ENCODE measurements around the gene KHDC4.

Gene KHDC4

DNA sequence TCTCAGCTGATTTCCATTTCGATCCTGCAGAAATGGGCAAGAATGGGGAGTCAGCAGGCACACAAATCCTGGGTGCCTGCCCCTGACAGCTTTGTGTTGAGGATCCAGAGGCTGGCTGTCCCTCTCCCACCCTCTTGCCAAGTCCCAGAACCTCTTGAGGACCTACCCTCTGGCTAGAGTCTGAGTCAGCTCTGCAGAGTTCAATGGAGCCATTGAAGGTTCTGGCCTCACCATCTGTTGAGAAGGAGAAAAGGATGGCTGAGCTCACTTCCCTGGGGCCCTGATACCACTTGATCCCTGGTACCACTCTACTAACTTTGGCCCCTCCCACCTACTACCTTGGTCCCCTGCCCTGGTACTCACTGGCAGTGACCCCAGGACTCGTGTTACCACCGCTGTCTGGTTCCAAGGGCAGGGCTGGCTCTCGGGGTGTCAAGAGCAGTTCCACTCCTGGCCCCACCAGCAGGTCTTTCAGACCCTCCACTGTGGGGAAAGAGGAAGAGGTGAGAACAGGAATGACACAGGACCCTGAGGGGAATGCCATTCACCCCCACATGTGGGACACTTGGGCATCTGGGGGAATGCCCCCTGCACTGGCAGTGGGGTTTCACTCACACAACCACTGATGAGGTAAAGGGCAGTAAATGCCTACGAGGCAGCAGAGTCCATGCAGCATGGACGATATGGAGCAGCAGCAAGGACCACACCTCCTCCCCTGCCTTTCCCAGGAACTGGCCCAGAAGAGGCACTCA, 17.7 kb upstream of the KHDC4 start:
- DNase-seq (ENCODE audit: low read depth), result no peak
- H3K4me3 ChIP-seq (ENCODE audit: low read depth, low read length), result no peak overlapping the region
- in situ Hi-C loops (cut with HindIII; ENCODE audit: low sequenced_read_pairs), result no loop called here
- TF ChIP-seq CTCF (IDR thresholded peaks at IDR 0.05; ENCODE audit: low read depth, low read length, missing control alignments), result no peak

DNA sequence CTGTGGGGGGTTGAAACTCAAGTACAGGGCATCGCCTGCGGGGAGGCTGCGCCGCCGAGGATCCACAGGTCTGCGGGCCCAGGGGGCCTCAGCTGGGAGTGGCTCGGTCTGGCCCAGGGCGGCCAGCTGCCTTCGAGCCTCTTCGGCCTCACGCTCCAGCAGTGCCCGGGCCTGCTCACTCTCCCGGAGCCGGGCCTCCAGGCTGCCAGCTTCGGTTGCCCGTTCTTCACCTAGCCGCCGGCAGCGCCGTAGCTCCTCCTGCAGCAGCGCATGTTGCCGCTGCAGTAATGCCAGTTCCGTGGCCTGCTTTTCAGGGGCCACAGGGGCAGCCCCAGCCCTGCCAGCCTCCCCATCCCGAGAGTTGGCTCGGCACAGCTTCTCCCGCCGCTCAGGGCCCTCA, 16.6 kb upstream of the KHDC4 start:
- H3K4me3 ChIP-seq (ENCODE audit: low read depth, low read length), result no peak overlapping the region
- DNase-seq (ENCODE audit: low read depth), result no peak
- in situ Hi-C loops (cut with HindIII; ENCODE audit: low sequenced_read_pairs), result no loop called here
- no peak for TF ChIP-seq CTCF (IDR thresholded peaks at IDR 0.05; ENCODE audit: low read depth, low read length, missing control alignments)

DNA sequence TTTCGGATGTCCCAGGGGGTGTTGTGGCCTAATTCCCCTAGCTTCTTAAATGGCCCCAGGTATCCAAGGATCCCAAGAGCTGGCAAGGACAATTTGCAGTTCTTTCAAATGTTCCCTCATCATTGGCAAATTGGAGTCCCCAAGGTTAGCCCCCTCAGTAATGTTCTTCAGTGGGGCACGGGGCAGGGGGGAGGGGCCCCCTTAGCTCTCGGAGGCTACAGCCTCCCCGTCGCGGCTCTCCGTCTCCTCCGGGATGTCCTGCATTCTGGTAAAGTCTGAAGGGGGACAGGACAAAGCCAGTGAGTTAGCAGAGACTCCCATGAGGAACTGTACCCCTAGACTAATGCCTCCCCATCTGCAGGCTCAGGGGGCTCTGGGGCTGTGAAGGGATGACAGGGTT, 13.5 kb upstream of the KHDC4 start:
- no peak overlapping the region for H3K4me3 ChIP-seq (ENCODE audit: low read depth, low read length)
- DNase-seq (ENCODE audit: low read depth), result no peak
- in situ Hi-C loops (cut with HindIII; ENCODE audit: low sequenced_read_pairs), result loop anchor here (5.0 kb wide), 1 partner anchor 65 kb away; no protein-coding TSS in a partner anchor
- no peak for TF ChIP-seq CTCF (IDR thresholded peaks at IDR 0.05; ENCODE audit: low read depth, low read length, missing control alignments)

DNA sequence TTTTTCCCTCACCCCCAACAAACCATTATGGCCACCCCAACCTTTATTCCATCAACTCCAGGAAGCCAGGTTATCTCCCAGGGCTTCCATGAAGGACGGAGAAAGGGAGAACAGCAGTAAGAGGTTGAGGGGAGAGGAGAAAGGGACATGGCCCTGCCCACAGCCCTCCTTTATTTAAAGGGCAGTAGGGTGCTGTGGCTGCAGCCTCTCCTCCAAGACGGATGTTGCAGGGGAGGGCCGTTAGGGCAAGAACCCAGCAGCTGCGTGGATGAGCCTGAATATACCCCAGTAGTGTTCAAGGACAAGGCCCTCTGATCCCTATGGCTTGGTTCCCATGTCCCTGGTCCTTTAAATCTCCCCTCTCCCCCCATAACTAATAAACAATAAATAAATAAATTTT, 13.1 kb upstream of the KHDC4 start:
- TF ChIP-seq CTCF (IDR thresholded peaks at IDR 0.05; ENCODE audit: low read depth, low read length, missing control alignments), result no peak
- in situ Hi-C loops (cut with HindIII; ENCODE audit: low sequenced_read_pairs), result loop anchor here (5.0 kb wide), 1 partner anchor 65 kb away; no protein-coding TSS in a partner anchor
- H3K4me3 ChIP-seq (ENCODE audit: low read depth, low read length), result no peak overlapping the region
- DNase-seq (ENCODE audit: low read depth), result no peak

- in situ Hi-C loops (cut with HindIII; ENCODE audit: low sequenced_read_pairs), result loop anchor here (5.0 kb wide), 1 partner anchor 66 kb away; no protein-coding TSS in a partner anchor
- no peak for TF ChIP-seq CTCF (IDR thresholded peaks at IDR 0.05; ENCODE audit: low read depth, low read length, missing control alignments)
- DNase-seq (ENCODE audit: low read depth), result no peak
- H3K4me3 ChIP-seq (ENCODE audit: low read depth, low read length), result no peak overlapping the region
Measured at GRCh38 chr1:155946633-155947219, 12.5 kb upstream of the KHDC4 start.

DNA sequence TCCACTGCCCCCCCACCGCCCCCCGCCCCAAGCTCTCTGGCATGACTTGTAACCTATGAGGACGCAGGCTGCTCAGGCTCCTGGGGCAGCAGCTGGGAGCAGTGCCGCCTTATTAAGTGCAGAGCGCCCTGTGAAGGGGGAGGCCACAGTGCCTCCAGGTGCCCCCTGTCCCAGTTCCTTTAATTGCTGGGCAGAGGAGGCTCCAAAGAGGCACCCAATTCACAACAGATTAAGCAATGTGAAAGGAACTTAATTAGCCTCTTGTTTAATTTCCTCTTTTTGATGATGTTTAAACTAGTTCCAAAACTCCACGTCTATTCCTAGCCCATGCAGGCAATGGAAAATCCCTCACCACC, 10.2 kb upstream of the KHDC4 start:
- in situ Hi-C loops (cut with HindIII; ENCODE audit: low sequenced_read_pairs), result no loop called here
- no peak for DNase-seq (ENCODE audit: low read depth)
- no peak for TF ChIP-seq CTCF (IDR thresholded peaks at IDR 0.05; ENCODE audit: low read depth, low read length, missing control alignments)
- no peak overlapping the region for H3K4me3 ChIP-seq (ENCODE audit: low read depth, low read length)

Data from astrocyte of the cerebellum (primary cell).